Left lung (tissue), 10 donors: Measurements from ENCODE around the gene PRKCQ. TPM values are rescaled to one million over a fixed set of nuclear protein-coding genes. Genes with fewer than 3 reads are reported as not detected.

Experiments
- ATAC-seq: fragments of 200-7000 bp; cut with Tn5 transposase; one replicate; pipeline ENCODE4 v1.9.1; 2020; ENCODE audit warnings: moderate library complexity
- DNase-seq, 4 donors: peaks; one replicate each; pipeline ENCODE4 v3.0.0-alpha.2; 2013 to 2020
- H3K27ac ChIP-seq, 2 donors: fragments of 200-600 bp; sonication (generic) in 1 of 2; one replicate each; pipeline versions ENCODE4 v1.5.0 to v1.8.0; 2020 to 2021
- H3K27me3 ChIP-seq, 2 donors: fragments of 200-600 bp; sonication (generic) in 1 of 2; one replicate each; pipeline versions ENCODE4 v1.5.0 to v1.8.0; 2020 to 2021
- H3K36me3 ChIP-seq, 2 donors: fragments of 200-600 bp; sonication (generic) in 1 of 2; one replicate each; pipeline versions ENCODE4 v1.5.0 to v1.8.0; 2020 to 2021
- H3K4me1 ChIP-seq, 2 donors: fragments of 200-600 bp; one replicate each; pipeline ENCODE4 v1.8.0; 2021
- H3K4me3 ChIP-seq, 2 donors: fragments of 200-600 bp; sonication (generic) in 1 of 2; one replicate each; pipeline versions ENCODE4 v1.5.0 to v1.8.0; 2020 to 2021; ENCODE audit warnings: mild to moderate bottlenecking in 1 of 2
- H3K9me3 ChIP-seq, 2 donors: fragments of 200-600 bp; sonication (generic) in 1 of 2; one replicate each; pipeline versions ENCODE4 v1.5.0 to v1.8.0; 2020 to 2021
- intact Hi-C, 2 donors: fragments of 100-400 bp; cut with DNase I; formaldehyde crosslinking; loops; one replicate each; pipeline versions ENCODE4 v1.11.2 to v1.14.2; 2022
- polyA plus RNA-seq, 6 donors: library from polyadenylated mRNA; unstranded; fragments of 120-200 nt; gene quantifications; one replicate each; pipeline ENCODE4 v1.2.1, GENCODE V29; 2013; ENCODE audit not compliant: insufficient read length in 6 of 6
- total RNA-seq, 2 donors: library from RNA; stranded (reverse); fragmentation: NEBNext Ultra II Directional; extraction: Animal tissue kit (Norgen Biotek cat#: 25700); gene quantifications; one replicate each; pipeline ENCODE4 v1.2.1, GENCODE V29; 2021
- TF ChIP-seq, protein P1 (sequence below), 2 donors: fragments of 200-600 bp; sonication (generic) in 1 of 2; IDR thresholded peaks; one replicate each; pipeline versions ENCODE4 v1.5.0 to v1.8.0; 2021; ENCODE audit warnings: antibody characterized with exemption in 2 of 2
- donor health status: DM: no; HTN: yes; CAD: no.
- donor health status: DM: no; HTN: no; CAD: no.

Gene PRKCQ
- total and polyA plus RNA-seq, 8 donors = 5.5 to 7.3 (median 6.4) TPM

DNA sequence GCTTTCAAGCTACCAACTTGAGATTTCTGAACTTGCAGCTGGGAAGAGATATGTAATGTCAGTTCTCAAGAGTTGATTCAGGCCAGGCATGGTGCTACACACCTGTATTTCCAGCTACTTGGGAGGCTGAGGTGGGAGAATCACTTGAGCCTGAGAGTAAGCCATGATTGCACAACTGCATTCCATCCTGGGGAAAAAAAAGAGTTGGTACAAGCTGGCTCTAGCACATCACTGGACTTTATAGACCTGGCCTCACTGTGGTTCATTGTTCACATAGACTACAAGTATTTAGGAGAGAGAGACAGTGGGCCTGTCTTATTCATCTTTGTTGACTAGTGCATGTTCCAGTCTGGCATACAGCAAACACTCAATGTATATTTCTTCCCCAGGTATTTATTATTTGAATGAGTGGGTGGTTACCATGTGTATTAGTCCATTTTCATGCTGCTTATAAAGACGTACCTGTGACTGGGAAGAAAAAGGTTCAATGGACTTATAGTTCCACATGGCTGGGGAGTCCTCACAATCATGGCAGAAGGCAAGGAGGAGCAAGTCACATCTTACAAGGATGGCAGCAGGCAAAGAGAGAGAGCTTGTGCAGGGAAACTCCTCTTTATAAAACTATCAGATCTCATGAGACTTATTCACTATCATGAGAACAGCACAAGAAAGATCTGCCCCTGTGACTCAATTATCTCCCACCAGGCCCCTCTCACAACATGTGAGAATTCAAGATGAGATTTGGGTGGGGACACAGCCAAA, 200.9 kb downstream of the PRKCQ start:
- DNase-seq (no peak), ATAC-seq (no peak)
- H3K36me3 ChIP-seq = no peaks in the 10 kb centered on the region
- H3K27ac ChIP-seq = no peak overlapping the region
- H3K4me3 ChIP-seq = no peak overlapping the region
- intact Hi-C loops = no loop called here
- no peaks in the 10 kb centered on the region for H3K27me3 ChIP-seq
- H3K9me3 ChIP-seq = peaks cover 0 to 25% of the 10 kb centered on the region in 2 donors
- peaks cover 7 to 21% of the 10 kb centered on the region in 2 donors for H3K4me1 ChIP-seq
- TF ChIP-seq, protein P1, sequence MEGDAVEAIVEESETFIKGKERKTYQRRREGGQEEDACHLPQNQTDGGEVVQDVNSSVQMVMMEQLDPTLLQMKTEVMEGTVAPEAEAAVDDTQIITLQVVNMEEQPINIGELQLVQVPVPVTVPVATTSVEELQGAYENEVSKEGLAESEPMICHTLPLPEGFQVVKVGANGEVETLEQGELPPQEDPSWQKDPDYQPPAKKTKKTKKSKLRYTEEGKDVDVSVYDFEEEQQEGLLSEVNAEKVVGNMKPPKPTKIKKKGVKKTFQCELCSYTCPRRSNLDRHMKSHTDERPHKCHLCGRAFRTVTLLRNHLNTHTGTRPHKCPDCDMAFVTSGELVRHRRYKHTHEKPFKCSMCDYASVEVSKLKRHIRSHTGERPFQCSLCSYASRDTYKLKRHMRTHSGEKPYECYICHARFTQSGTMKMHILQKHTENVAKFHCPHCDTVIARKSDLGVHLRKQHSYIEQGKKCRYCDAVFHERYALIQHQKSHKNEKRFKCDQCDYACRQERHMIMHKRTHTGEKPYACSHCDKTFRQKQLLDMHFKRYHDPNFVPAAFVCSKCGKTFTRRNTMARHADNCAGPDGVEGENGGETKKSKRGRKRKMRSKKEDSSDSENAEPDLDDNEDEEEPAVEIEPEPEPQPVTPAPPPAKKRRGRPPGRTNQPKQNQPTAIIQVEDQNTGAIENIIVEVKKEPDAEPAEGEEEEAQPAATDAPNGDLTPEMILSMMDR (IDR thresholded peaks at IDR 0.05) = no peak
